ENCODE data around the gene AGPAT1. TPM values are rescaled to one million over a fixed set of nuclear protein-coding genes. Genes with fewer than 3 reads are reported as not detected.

Gene AGPAT1
- total RNA-seq, 4 donors from 2014 or later, result 17.8 to 28.2 (median 25.6) TPM

DNA sequence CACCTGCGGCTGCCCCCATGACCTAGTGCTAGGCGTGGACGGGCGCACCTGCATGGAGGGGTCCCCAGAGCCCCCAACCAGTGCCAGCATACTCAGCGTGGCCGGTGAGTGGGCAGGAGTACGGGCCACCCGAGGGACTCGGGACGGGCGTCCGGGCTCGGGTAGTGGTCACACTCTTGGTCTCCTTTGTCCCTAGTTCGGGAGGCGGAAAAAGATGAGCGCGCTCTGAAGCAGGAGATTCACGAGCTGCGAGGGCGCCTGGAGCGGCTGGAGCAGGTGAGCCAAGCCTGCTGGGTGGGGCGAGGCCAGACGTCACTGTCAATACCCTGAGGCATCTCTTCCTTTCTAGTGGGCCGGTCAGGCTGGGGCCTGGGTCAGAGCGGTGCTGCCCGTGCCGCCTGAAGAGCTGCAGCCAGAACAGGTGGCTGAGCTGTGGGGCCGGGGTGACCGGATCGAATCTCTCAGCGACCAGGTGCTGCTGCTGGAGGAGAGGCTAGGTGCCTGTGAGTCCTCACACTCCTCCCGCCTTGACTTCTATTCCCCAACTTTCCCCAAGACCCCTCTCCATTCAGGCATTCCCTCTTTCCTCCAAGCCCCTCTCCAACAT lies 8.6 kb downstream of the AGPAT1 start:
- no peak for TF ChIP-seq CTCF (IDR thresholded peaks at IDR 0.05; ENCODE audit: low read depth)

DNA sequence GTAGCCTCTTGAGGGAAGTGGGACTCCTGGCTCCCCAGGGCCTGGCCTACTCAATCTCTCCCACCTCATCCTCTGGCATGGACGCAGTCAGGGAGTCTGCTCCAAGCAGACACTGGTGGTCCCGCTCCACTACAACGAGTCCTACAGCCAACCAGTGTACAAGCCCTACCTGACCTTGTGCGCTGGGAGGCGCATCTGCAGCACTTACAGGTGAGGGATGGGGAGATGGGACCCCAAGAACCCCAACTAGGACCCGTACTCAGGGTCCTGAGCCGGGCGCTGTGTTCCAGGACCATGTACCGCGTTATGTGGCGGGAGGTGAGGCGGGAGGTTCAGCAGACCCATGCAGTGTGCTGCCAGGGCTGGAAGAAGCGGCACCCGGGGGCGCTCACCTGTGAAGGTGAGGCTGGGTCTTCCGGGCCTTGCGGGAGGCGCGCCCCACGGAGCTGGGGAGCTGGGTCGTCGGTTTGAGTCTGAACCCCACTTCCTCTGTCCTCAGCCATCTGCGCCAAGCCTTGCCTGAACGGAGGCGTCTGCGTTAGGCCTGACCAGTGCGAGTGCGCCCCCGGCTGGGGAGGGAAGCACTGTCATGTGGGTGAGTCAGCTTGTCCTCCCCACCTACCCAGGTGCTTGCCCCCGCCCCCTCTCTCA lies 9.3 kb downstream of the AGPAT1 start:
- no peak for TF ChIP-seq CTCF (IDR thresholded peaks at IDR 0.05; ENCODE audit: low read depth)

GRCh38 chr6:32164295-32164694 lies 11.6 kb downstream of the AGPAT1 start, which contains the start of gene EGFL8:
TSS of gene EGFL8 (plus strand) at chr6:32164595. CDS start at chr6:32166166, 1,571 bp downstream.
- TF ChIP-seq CTCF (IDR thresholded peaks at IDR 0.05; ENCODE audit: low read depth), result no peak

- TF ChIP-seq CTCF (IDR thresholded peaks at IDR 0.05; ENCODE audit: low read depth), result no peak
Measured at GRCh38 chr6:32163559-32164258, 12.2 kb downstream of the AGPAT1 start.

GRCh38 chr6:32158052-32158451 lies 17.8 kb downstream of the AGPAT1 start:
- no peak for TF ChIP-seq CTCF (IDR thresholded peaks at IDR 0.05; ENCODE audit: low read depth)

DNA sequence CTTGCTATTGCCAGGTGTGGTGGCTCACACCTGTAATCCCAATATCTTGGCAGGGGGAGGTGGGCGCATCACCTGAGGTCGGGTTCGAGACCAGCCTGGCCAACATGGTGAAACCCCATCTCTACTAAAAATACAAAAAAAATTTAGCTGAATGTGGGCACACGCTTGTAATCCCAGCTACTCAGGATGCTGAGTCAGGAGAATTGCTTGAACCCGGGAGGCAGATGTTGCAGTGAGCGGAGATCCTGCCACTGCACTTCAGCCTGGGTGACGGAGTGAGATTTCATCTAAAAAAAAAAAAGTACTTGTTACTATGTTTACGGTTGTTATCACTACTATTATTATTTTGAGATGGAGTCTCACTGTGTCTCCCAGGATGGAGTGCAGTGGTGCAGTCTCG lies 19.0 kb downstream of the AGPAT1 start:
- TF ChIP-seq CTCF (IDR thresholded peaks at IDR 0.05; ENCODE audit: low read depth), result no peak

- no peak for TF ChIP-seq CTCF (IDR thresholded peaks at IDR 0.05; ENCODE audit: low read depth)
Measured at GRCh38 chr6:32154514-32155161, 21.2 kb downstream of the AGPAT1 start.

Data from subcutaneous adipose tissue (tissue), 4 donors.